DOHH2 (cell line): ENCODE data around the gene SMAD3.

Experiments used
- EZH2phosphoT487 ChIP-seq: fragments of 200-600 bp; sonication (generic); IDR thresholded peaks from 2 replicates; pipeline ENCODE4 v1.6.1; 2017; ENCODE audit warnings: borderline replicate concordance, mild to moderate bottlenecking, antibody characterized with exemption, low read length, moderate library complexity, mixed read lengths
- TF ChIP-seq, protein P1 (sequence below): fragments of 200-600 bp; sonication (generic); IDR thresholded peaks from one replicate; pipeline ENCODE4 v1.5.1; 2014; ENCODE audit warnings: antibody characterized with exemption, mild to moderate bottlenecking, low read depth, low read length; ENCODE audit not compliant: poor library complexity, severe bottlenecking

- TF ChIP-seq, protein P1, sequence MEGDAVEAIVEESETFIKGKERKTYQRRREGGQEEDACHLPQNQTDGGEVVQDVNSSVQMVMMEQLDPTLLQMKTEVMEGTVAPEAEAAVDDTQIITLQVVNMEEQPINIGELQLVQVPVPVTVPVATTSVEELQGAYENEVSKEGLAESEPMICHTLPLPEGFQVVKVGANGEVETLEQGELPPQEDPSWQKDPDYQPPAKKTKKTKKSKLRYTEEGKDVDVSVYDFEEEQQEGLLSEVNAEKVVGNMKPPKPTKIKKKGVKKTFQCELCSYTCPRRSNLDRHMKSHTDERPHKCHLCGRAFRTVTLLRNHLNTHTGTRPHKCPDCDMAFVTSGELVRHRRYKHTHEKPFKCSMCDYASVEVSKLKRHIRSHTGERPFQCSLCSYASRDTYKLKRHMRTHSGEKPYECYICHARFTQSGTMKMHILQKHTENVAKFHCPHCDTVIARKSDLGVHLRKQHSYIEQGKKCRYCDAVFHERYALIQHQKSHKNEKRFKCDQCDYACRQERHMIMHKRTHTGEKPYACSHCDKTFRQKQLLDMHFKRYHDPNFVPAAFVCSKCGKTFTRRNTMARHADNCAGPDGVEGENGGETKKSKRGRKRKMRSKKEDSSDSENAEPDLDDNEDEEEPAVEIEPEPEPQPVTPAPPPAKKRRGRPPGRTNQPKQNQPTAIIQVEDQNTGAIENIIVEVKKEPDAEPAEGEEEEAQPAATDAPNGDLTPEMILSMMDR = no peak
- TF ChIP-seq EZH2phosphoT487 = no peak
Measured at GRCh38 chr15:67094001-67094826, 28.8 kb downstream of the SMAD3 start.
